A549 (cell line): Measurements from ENCODE around the gene ARMH4. TPM values are rescaled to one million over a fixed set of nuclear protein-coding genes. Genes with fewer than 3 reads are reported as not detected.

Experiments used
- ATAC-seq, 2 experiments: fragments of 200-7000 bp in 1 of 2; fragments of >200 bp in 1 of 2; cut with Nextera tagmentation in 1 of 2; cut with Tn5 transposase in 1 of 2; 3 replicates each; pipeline versions ENCODE4 v1.8.0 to v1.9.1; 2018 to 2020; ENCODE audit warnings: mild to moderate bottlenecking in 1 of 2, moderate library complexity in 1 of 2
- CTCF ChIA-PET: fragments of 300-600 bp; sonication (Branson Sonifier 250); formaldehyde crosslinking; extraction: SDS; loops from one replicate; lab custom pipeline; 2021; ENCODE audit warnings: antibody characterized with exemption, inconsistent platforms; lab: Yijun Ruan, JAX
- POLR2A ChIA-PET: fragments of 350-600 bp; formaldehyde crosslinking; extraction: SDS; loops from one replicate; lab custom pipeline; 2021; ENCODE audit warnings: antibody characterized with exemption, inconsistent platforms; lab: Yijun Ruan, JAX
- DNase-seq, 2 experiments: peaks; one replicate each; pipeline versions ENCODE4 v3.0.0 to v3.0.0-alpha.2; 2011 to 2016; ENCODE audit warnings: low read depth in 1 of 2, low spot score in 1 of 2
- FAIRE-seq: peaks from 2 replicates; lab custom pipeline; 2011; peaks lifted over from hg19 to GRCh38; lab: Jason Lieb, UNC
- H3K27ac ChIP-seq, 2 experiments: fragments of >200 bp; sonication (Bioruptor Twin); formaldehyde crosslinking; 3 replicates each; pipeline ENCODE4 v1.5.1; 2016 to 2017
- H3K4me1 ChIP-seq: fragments of >200 bp; sonication (Bioruptor Twin); formaldehyde crosslinking; 3 replicates; pipeline ENCODE4 v1.6.1; 2016
- H3K4me2 ChIP-seq: fragments of >200 bp; sonication (Bioruptor Twin); formaldehyde crosslinking; 3 replicates; pipeline ENCODE4 v1.6.1; 2016
- H3K4me3 ChIP-seq: fragments of >200 bp; sonication (Bioruptor Twin); formaldehyde crosslinking; 3 replicates; pipeline ENCODE4 v1.5.1; 2016
- H3K9me3 ChIP-seq: fragments of >200 bp; sonication (Bioruptor Twin); formaldehyde crosslinking; 3 replicates; pipeline ENCODE4 v1.6.1; 2016
- CBX2 ChIP-seq: fragments of 200-600 bp; sonication (generic); IDR thresholded peaks from 2 replicates; pipeline ENCODE4 v1.6.1; 2016; ENCODE audit warnings: low read depth, mild to moderate bottlenecking, borderline replicate concordance
- CHD2 ChIP-seq: fragments of 150-350 bp; IDR thresholded peaks from 2 replicates; pipeline ENCODE4 v1.6.1; 2014; ENCODE audit warnings: low read length; ENCODE audit not compliant: partially characterized antibody
- CHD4 ChIP-seq: fragments of 200-600 bp; sonication (generic); IDR thresholded peaks from 2 replicates; pipeline ENCODE4 v1.6.1; 2016; ENCODE audit warnings: antibody characterized with exemption, mild to moderate bottlenecking, borderline replicate concordance
- CTCF ChIP-seq: fragments of >200 bp; sonication (Bioruptor Twin); formaldehyde crosslinking; IDR thresholded peaks from 3 replicates; pipeline ENCODE4 v1.5.1; 2016
- EHMT2 ChIP-seq: fragments of 200-600 bp; sonication (generic); IDR thresholded peaks from 2 replicates; pipeline ENCODE4 v1.6.1; 2016; ENCODE audit warnings: antibody characterized with exemption, low read depth, mild to moderate bottlenecking, moderate library complexity
- ESRRA ChIP-seq: fragments of 150-350 bp; IDR thresholded peaks from 2 replicates; pipeline ENCODE4 v1.6.1; 2014; ENCODE audit warnings: mild to moderate bottlenecking, low read length, borderline replicate concordance
- HEYL ChIP-seq: fragments of 250-450 bp; sonication (Bioruptor Pico); IDR thresholded peaks from 2 replicates; pipeline ENCODE4 v1.8.0; 2021; ENCODE audit warnings: mild to moderate bottlenecking, moderate library complexity
- HOXA7 ChIP-seq: fragments of 250-450 bp; sonication (Bioruptor Pico); IDR thresholded peaks from 2 replicates; pipeline ENCODE4 v1.5.0; 2020; ENCODE audit warnings: mild to moderate bottlenecking, moderate library complexity
- HOXB5 ChIP-seq: fragments of 250-450 bp; sonication (Bioruptor Pico); IDR thresholded peaks from 2 replicates; pipeline ENCODE4 v1.5.0; 2020; ENCODE audit warnings: mild to moderate bottlenecking, moderate library complexity
- KDM5A ChIP-seq: fragments of 200-600 bp; sonication (generic); IDR thresholded peaks from 2 replicates; pipeline ENCODE4 v1.6.1; 2016; ENCODE audit warnings: antibody characterized with exemption, mild to moderate bottlenecking
- MAFK ChIP-seq: fragments of 450-650 bp; IDR thresholded peaks from 2 replicates; pipeline ENCODE4 v1.6.1; 2014; ENCODE audit not compliant: partially characterized antibody
- MYC ChIP-seq: IDR thresholded peaks from 2 replicates; pipeline ENCODE4 v1.6.1; 2012; ENCODE audit warnings: mild to moderate bottlenecking, inconsistent platforms, low read length, improper control_type of control experiment, borderline replicate concordance
- NPAS2 ChIP-seq: fragments of 250-450 bp; sonication (Bioruptor Pico); IDR thresholded peaks from 2 replicates; pipeline ENCODE4 v1.8.0; 2022; ENCODE audit warnings: mild to moderate bottlenecking, moderate library complexity, borderline replicate concordance
- NR3C1 ChIP-seq: fragments of >200 bp; sonication (Bioruptor Twin); formaldehyde crosslinking; IDR thresholded peaks from 3 replicates; pipeline ENCODE4 v1.6.1; 2017
- POLR2AphosphoS2 ChIP-seq: conservative IDR thresholded peaks from 2 replicates; pipeline ENCODE4 v1.6.1; 2012; ENCODE audit warnings: low read length, improper control_type of control experiment, inconsistent platforms
- RAD21 ChIP-seq, 2 experiments: fragments of >200 bp in 1 of 2; sonication (Bioruptor Twin) in 1 of 2; formaldehyde crosslinking in 1 of 2; IDR thresholded peaks in 1 of 2; conservative IDR thresholded peaks in 1 of 2; 2 replicates in 1 of 2; 3 replicates in 1 of 2; pipeline ENCODE4 v1.6.1; 2012 to 2018; ENCODE audit warnings: inconsistent platforms in 1 of 2
- RARB ChIP-seq: fragments of 250-450 bp; sonication (Bioruptor Pico); IDR thresholded peaks from 2 replicates; pipeline ENCODE4 v1.8.0; 2021; ENCODE audit warnings: mild to moderate bottlenecking, moderate library complexity
- RCOR1 ChIP-seq: fragments of 150-350 bp; IDR thresholded peaks from 2 replicates; pipeline ENCODE4 v1.6.1; 2014; ENCODE audit warnings: antibody characterized with exemption, low read length, low read depth
- RFX5 ChIP-seq: fragments of 450-650 bp; IDR thresholded peaks from 2 replicates; pipeline ENCODE4 v1.7.1; 2014; ENCODE audit warnings: antibody characterized with exemption, mild to moderate bottlenecking, moderate library complexity
- SMC3 ChIP-seq: fragments of >200 bp; sonication (Bioruptor Twin); formaldehyde crosslinking; IDR thresholded peaks from 3 replicates; pipeline ENCODE4 v1.6.1; 2018; ENCODE audit warnings: inconsistent platforms
- TFCP2L1 ChIP-seq: fragments of 250-450 bp; sonication (Bioruptor Pico); IDR thresholded peaks from 2 replicates; pipeline ENCODE4 v1.5.0; 2021; ENCODE audit warnings: mild to moderate bottlenecking
- TP53 ChIP-seq: fragments of 250-450 bp; sonication (Bioruptor Pico); IDR thresholded peaks from 2 replicates; pipeline ENCODE4 v1.5.0; 2021; ENCODE audit warnings: mild to moderate bottlenecking, moderate library complexity
- ZC3H11A ChIP-seq: fragments of 450-650 bp; IDR thresholded peaks from 2 replicates; pipeline ENCODE4 v1.6.1; 2014; ENCODE audit warnings: antibody characterized with exemption, mild to moderate bottlenecking
- ZFP36 ChIP-seq: fragments of 450-650 bp; IDR thresholded peaks from 2 replicates; pipeline ENCODE4 v1.6.1; 2014; ENCODE audit warnings: borderline replicate concordance; ENCODE audit not compliant: partially characterized antibody
- ZSCAN20 ChIP-seq: fragments of 250-450 bp; sonication (Bioruptor Pico); IDR thresholded peaks from 2 replicates; pipeline ENCODE4 v1.8.0; 2022; ENCODE audit warnings: mild to moderate bottlenecking, moderate library complexity
- WGBS: methylation state at CpG from one replicate; pipeline ENCODE4 v1.1.6; 2017; ENCODE audit errors: missing lambda C conversion rate; 5-methylcytosine and 5-hydroxymethylcytosine counted together
- polyA plus RNA-seq, 4 experiments: library from polyadenylated mRNA; depleted of rRNA in 3 of 4; stranded (reverse); fragments of >200 nt; fragmentation: RNase III in 1 of 4; extraction: RNeasy Plus Mini Kit Qiagen cat#74134 plus additional on column Dnase treatment in 1 of 4; gene quantifications; 2 replicates in 3 of 4; 3 replicates in 1 of 4; pipeline ENCODE4 v1.2.3, GENCODE V29; 2011 to 2017

The ARMH4 gene
- polyA plus RNA-seq, 2 of the 4 experiments (the other 2 are of a cell fraction), result 0.56 to 0.77 TPM

GRCh38 chr14:58072288-58073071 lies 79.5 kb downstream of the ARMH4 start (continued):
- TF ChIP-seq CTCF, result peak; percentile 86

- Histone ChIP-seq H3K4me3 (no peak overlapping the region), H3K27ac (no peak overlapping the region), H3K9me3 (no peaks in the 10 kb centered on the region), H3K4me1 (no peaks in the 10 kb centered on the region), H3K4me2 (no peak overlapping the region)
- 66% methylated on average over 1 of the region's 1 CpG for WGBS
- ChIA-PET POLR2A (no interaction called here), CTCF (interaction anchor here (0.9 to 2.9 kb wide), 12 partner anchors 8 to 584 kb away, joined by 3 to 26 read pairs (median 4); no protein-coding TSS in a partner anchor)
- DNase-seq (no peak), FAIRE-seq (no peak), ATAC-seq (no peak)
- TF ChIP-seq ESRRA, result no peak
- TF ChIP-seq POLR2AphosphoS2, result no peak
- TF ChIP-seq SMC3, result no peak
- no peak for TF ChIP-seq RARB (CRISPR knock-in tag)
- TF ChIP-seq MYC, result no peak
- TF ChIP-seq RCOR1, result no peak
- no peak for TF ChIP-seq CBX2
These were observed 80.7 kb downstream of the ARMH4 start for GRCh38 chr14:58071341-58071740.

- H3K4me1 ChIP-seq, result no peaks in the 10 kb centered on the region
- H3K9me3 ChIP-seq, result no peaks in the 10 kb centered on the region
- CTCF ChIA-PET, result interaction anchor here (0.5 to 0.9 kb wide), 2 partner anchors 375 to 1683 kb away, joined by 3 to 5 read pairs; no protein-coding TSS in a partner anchor
- no peak overlapping the region for H3K27ac ChIP-seq
- no peak for FAIRE-seq
- TF ChIP-seq EHMT2, result no peak
- TF ChIP-seq POLR2AphosphoS2, result no peak
- TF ChIP-seq TFCP2L1 (CRISPR knock-in tag), result no peak
- no peak for TF ChIP-seq HEYL (CRISPR knock-in tag)
- TF ChIP-seq TP53 (CRISPR knock-in tag), result no peak
- no peak for TF ChIP-seq NPAS2 (CRISPR knock-in tag)
- no peak for TF ChIP-seq ZC3H11A
- TF ChIP-seq CHD4, result no peak
- no peak for TF ChIP-seq HOXB5 (CRISPR knock-in tag)
- TF ChIP-seq NR3C1, result no peak
- TF ChIP-seq RAD21 (conservative IDR thresholded peaks at IDR 0.05 in 1 of 2, IDR thresholded peaks at IDR 0.05 in 1 of 2), result no peak
- no peak for TF ChIP-seq RFX5
- no peak for TF ChIP-seq CHD2
- TF ChIP-seq ZSCAN20 (CRISPR knock-in tag), result no peak
- TF ChIP-seq MAFK, result no peak
- TF ChIP-seq HOXA7, result no peak
- TF ChIP-seq ZFP36, result no peak
- no peak for TF ChIP-seq KDM5A
- 31% methylated on average over 1 of the region's 1 CpG for WGBS
- no peak for ATAC-seq
- POLR2A ChIA-PET, result no interaction called here
- H3K4me3 ChIP-seq, result no peak overlapping the region
- H3K4me2 ChIP-seq, result no peak overlapping the region
- DNase-seq, result no peak
These were observed 83.7 kb downstream of the ARMH4 start for GRCh38 chr14:58068306-58068705.
